HG02678 (cell line): Measurements from ENCODE around the gene BABAM2.

ENCODE experiments used
- ATAC-seq: cut with Tn5 transposase; IDR thresholded peaks from one replicate; pipeline ENCODE4 v1.9.1; 2021; ENCODE audit warnings: mild to moderate bottlenecking, moderate library complexity; ENCODE audit not compliant: unreplicated experiment

BABAM2 gene

DNA sequence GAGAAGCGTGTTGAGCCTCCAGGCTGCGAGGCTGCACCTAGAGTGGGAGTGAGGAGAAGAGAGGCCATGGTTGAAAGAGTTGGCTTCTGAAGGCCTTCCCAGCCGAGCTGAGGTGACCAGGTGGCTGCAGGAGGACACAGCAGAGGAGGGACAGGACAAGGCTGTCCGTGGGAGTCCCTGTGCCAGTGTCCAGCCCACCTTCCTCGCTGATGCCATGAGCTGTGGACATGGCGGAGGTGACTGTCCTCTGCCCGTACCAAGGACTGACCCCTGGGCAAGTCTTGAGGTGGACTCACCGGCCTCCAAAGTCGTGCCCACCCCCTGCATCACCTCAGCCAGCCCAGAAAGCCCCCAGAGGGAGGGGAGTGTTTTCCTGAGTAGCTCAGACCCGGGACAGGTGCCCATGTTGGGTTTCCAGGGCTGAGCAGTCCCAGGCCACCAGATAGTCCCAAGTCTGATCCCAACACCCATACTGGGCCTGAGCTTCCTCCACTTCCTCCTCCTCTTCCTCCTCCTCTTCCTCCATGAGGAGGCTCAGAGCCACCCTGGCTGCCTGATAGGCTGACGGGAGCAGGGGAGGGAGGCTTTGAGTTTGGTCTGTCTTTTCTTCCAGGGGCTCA, 459.1 kb downstream of the BABAM2 start:
- no peak for ATAC-seq

DNA sequence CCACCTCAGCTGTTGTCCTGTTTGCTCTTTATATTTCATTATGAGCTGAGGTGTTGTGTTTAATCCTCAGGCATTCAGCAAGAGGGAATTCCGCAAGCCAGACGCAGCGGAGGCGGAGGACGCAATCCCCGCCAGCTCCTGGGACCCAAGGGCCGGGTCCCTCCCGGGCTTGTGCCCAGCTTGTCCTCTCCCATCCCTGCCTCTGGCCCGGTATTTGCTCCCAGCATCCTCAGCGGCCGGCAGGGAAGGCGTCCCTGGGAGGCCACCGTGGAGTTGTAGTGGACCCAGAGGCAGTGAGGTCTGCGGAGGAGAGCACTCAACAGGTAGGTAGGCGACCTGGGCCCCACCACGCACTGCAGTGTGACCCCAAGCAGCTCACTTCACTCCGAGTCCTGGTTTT, 459.7 kb downstream of the BABAM2 start:
- ATAC-seq, result no peak

DNA sequence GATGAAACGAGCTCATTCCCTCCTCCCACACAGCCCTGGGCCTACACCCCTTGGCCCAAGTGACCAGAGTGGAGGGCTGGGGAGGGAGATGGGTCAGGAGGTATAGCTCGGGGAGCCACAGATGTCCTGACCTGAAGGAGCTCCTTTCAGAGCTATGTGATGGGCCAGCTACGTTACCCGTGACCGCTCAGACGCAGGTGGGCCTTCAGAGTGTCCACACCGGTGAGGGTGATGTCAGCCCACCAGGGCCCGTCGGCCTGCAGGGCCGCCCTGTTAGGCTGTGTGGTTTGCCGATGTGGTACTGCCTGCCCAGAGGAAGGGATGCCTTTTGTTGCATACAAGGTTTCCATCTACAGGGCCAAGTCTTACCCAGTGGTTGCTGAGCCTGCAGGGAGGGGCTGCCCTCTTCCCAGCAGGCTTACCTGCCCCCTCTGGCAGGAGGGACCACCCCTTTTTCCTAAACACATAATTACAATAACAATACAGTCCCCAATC, 460.3 kb downstream of the BABAM2 start:
- no peak for ATAC-seq

DNA sequence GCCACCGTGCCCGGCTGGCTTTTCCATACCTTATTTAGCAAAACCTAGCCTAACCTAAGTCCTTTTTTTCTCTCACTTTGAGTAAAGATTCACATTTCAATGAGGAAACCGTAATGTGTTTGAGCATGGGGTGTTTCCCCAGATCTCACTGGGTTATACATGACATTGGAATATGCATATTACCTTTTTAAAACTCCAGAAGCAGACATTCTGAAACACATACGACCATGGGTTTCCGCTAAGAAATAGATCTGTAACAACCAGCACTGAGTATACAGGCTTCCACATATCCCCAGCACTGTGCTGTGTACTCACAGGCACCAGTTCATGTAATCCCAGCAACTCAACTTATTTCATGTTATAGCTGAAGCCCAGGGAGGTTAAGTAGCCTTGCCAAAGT, 461.1 kb downstream of the BABAM2 start:
- no peak for ATAC-seq

DNA sequence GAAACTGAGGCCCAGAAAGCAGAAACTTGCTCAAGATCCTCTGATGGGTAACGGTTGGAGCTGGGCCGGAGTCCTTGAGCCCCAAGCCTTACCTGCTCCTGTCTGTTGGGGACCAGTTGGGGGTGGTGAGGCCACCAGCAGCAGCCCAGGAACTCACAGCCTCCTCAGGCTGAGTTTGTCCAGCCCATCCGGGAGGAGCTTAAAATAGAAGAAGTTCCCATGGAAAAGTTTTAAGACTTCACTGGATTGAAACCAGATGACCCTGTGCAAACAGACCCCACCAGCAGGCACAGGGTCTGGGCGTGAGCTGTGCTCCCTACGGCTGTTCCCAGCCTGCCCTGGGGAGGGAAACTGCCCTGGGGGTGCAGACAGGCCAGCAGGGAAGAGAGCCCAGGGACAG, 461.6 kb downstream of the BABAM2 start:
- ATAC-seq, result no peak

DNA sequence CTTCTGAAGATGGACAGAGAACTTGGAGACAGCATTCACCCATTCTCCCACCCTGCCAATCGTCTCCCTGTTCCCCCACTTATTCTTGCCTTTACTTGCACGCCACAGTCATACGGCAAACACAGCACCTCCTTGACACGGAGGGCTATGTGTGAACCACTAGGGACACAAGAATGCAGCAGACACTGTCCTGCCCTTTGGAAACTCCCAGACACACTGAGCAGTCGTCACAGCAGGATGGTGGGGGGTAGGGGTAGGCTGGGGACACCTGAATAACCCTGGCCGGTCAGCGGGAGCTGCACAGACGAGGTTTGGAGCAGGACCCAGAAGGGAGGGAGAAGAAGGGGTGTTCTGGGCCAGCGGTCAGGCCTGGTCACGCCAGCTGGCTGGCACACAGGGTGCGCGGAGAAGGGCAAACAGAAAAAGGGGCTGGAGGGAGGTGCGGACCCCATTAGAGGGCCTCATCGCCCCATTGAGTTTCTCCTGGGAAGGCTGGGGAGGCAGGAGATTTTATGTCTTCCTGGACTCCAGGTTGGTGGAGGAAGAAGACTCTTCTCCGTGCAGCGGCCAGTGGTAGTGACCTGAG, 462.2 kb downstream of the BABAM2 start:
- no peak for ATAC-seq

DNA sequence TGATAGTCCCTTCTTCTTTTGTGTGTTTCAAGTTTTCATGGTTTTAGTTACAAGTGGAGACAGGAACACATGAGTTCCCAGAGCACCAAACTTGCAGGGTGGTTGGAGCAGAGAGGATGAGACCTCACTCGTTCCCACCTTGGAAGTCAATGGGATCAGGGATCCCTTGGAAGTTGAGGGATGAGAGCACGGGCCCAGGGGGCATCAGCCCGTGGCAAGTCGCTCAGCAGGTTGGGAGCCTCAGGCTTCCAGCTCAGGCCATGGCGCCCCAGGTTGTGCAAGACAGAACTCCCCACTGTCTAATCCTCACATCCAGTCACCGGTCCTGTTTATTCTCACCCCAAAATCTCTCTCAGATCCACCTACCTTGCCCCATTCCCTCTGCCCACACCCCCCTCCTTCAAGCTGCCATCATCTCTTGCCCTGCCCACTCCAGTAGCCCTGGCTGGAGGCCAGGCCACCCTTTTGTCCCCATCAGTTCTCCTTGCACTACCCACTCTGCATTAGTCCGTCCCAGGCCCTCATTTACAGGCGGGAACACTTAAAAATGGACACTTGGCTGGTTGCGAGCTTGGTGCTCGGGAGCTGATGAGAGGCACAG, 464.5 kb downstream of the BABAM2 start:
- no peak for ATAC-seq

DNA sequence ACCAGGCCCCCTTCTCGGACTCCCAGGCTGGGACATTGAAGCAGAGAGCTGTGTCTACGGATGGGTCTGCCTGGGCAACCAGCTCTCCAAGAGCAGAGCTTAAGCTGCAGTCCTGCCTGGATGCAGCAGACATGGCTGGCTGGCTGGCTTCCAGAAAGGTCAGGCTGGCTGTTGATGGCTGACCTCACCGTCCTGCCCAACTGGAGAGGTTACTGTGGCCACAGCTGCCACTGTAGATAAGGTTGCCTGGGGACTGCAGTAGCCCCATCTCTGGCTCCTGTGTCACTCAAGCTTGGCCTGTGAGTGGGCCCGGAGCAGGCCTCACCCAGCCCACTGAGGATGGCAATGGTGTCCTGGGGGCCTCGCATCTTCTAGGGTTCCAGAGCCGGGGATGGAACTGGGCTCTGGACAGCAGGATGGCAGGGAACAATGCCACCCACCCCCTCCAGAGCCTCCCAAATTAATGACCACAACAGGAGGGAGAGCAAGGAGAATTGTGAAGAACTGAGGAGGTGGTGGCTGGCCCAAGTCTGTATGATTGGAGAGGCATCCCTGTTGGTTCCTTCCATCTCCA, 465.1 kb downstream of the BABAM2 start:
- no peak for ATAC-seq

DNA sequence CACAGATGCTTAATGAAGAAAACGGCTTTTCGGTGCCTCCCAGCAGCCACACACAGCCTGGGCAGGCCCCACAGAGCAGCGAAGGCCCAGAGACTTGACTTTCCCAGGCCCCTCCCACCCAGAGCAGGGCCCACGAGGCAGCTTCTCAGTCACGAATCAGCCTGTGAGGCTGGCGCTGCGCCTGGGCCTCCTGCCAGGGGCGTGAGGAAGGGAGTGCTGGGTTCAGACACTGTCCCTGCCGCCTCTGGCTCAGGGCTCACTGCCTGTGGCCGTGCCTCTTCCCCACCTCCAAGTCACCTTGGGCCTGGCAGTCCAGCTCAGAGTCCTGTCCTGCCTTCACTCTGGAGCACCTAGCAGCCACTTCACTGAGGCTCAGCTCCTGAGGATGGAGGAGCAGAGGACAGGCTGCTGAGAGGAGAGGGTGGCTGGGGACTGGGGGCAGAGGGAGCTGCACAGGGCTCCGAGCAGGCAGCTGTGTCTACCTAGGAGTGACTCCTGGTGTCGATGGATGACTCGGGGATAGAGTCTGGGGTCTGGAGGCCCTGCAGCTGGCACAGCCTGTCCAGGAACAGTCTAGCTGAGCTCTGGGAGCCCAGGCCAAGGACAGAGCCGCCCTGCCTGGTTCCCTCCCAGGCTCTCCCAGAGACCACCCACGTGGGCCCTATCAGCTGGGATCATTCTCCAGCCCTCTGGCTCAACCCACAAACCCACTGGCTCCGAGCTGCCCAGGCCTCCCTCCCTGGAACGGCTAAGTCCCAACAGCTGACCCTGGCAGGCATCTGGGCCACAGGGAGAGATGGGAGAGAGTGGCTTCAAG, 465.8 kb downstream of the BABAM2 start:
- no peak for ATAC-seq

DNA sequence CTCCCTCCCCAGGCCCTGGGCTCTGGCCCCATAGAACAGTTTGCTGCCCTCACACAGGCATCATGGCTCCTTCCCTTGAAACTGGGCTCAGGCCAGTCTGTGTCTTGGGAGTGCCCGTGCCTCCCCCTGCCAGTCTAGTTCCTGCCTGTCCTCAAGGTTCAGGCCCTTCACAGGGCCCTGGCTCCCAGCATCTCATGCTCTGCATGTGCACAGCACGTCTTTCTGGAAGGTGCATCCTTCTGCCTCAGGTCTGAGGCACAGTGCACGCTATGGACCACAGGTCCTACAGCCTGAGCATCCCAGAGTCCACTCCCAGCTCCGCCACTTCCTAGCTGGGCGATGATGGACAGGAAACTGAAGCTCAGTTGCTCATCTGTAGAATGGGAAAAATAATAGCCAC, 466.5 kb downstream of the BABAM2 start:
- no peak for ATAC-seq

DNA sequence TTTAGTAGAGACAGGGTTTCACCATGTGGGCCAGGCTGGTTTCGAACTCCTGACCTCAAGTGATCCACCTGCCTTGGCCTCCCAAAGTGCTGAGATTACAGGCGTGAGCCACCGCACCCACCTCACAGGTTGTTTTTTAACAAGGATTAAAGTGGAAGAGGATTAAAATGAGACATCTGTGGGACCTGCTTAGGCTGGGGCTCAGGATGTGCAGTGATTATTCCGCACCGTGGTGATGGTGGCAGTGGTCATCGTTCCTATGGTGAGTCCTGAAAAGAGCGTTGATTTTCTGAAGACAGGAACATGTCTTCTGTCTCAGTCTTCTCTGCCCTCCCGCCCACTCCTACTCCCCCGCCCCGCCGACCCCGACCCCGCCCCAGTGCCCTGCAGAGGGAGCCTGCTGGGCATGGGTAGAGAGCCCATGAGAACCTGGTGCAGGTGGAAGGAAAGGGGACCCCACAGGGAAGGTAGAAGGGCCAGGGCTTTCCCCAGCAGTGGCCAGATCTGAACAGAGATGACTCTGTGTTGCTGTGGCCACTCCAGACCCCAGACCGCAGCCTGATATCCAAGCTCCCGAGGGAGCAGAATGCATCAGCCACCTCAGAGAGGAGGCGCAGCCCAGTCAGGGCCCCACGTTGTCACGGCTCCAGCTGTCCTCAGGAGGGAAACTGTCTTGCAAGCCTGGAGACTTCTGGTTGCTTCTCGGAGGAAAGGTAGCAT, 467.6 kb downstream of the BABAM2 start:
- ATAC-seq, result no peak

DNA sequence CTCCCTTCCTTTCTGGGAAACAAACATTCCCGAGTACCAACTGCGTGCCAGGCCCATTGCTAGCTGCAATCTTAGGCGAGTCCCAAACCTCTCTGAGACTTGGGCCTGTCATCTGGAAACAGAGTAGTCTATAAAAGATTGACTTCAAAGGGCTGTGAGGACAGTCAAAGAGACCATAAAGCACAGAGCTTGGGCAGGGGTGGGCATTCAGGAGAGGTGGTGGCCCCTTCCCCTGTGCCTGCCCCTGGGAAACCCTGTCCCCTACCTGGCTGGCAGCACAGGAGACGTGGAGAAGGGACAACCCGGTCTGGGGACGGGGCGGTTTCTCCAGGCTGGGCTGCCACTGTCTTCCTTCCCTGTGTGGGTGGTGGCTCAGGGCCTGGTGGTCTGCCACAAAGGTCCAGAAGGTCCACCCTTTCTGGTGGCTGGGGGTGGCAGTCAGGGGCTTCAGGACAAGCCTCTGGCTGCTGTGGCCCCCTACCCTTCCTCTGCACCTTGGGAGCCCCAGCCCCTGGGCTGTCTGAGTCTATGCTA, 468.2 kb downstream of the BABAM2 start:
- ATAC-seq, result no peak

DNA sequence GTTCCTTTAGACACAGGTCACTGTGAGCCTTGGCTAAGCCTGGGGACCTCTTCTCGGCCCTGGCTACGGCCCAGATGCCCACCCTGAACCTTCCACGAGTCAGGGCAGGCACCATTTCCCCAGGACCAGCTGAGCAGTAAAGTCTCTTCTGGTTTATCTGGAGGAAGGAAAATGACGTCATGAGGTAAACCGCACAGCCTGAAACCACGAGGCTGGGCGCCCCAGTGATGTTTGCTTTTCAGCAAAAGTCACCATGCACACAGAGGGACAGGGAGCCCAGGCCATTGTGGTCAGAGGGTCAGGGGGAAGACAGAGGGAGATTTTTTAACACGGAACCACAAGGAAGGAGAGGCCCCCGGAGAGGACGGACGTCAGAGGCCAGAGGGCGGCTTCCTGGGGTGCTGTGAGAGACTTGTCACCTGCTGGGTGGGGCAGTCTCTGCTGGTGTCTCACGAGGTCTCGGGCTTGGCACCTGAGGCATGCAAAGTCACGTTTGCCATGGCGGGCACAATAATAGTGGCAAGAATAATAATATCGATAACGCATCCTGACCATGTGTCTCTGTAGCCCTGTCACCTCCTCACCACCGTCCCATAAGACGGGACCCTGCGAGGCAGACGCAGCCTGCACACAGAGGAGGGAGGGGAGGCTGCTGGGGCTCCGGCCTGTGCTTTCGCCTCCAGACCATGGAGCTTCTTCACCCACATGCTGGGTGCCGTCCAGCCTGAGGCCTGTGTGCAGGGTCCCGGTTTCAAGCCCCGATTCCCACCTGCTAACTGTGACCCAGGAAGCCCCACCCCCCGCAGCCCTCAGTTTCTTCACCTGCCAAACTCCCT, 468.9 kb downstream of the BABAM2 start:
- ATAC-seq, result peak; percentile 75

DNA sequence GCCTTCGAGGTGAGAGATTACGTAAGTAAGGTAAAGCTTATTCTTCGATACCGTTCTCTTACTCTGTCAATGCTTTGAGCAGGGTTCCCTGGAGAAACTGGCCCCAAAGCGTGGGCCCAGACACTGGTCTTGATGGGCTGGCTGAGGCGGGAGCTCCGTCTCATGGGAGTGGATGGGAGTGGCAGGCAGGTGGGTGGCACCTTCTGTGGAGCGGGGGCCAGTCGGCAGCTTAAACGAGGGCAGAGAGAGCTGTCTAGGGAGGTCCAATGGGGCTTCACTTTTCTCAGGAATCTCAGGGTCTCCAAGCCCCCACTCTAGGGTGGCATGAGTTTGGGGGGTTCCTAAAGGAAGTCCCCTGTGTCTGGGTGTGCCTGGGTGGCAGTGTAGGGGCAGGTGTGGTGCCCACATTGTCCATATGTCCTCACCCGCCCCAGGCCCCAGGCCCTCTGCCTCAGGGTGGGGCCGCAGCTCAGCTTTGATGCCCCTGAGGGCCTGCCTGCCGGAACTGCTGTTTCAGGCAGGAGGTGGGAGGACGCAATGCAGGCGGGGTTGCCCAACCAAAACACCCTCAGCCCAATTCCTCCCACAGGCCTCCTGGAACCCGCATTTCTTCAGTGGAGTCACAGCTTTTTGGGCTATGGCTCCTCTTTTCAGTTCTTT, 469.7 kb downstream of the BABAM2 start:
- no peak for ATAC-seq

DNA sequence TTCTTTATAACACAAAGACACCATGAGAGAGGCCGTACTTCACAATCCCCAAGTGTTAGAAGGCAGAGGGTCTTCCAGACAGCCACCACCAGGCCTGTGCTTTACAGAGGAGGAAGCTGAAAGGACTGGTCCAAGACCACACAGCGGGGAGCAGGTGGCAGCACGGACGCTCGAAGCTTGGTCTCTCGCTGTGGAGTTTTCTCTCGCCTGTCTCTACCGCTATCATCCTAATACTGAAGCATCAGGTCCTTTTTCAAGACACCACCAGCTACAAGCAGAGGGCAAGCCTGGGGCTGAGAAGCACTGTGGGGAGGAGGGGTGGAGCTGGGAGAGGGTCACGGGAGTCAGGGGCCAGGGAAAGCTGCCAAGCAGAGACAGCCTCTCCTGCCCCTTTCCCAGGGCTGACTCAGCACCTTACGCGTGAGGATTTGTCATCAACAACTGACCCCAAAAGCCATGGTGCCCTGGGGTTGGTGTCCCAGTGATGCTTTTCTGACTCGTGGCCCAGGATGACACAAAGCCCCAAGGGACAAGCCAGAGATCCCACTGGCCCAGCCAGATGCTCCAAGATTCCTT, 470.3 kb downstream of the BABAM2 start:
- no peak for ATAC-seq

DNA sequence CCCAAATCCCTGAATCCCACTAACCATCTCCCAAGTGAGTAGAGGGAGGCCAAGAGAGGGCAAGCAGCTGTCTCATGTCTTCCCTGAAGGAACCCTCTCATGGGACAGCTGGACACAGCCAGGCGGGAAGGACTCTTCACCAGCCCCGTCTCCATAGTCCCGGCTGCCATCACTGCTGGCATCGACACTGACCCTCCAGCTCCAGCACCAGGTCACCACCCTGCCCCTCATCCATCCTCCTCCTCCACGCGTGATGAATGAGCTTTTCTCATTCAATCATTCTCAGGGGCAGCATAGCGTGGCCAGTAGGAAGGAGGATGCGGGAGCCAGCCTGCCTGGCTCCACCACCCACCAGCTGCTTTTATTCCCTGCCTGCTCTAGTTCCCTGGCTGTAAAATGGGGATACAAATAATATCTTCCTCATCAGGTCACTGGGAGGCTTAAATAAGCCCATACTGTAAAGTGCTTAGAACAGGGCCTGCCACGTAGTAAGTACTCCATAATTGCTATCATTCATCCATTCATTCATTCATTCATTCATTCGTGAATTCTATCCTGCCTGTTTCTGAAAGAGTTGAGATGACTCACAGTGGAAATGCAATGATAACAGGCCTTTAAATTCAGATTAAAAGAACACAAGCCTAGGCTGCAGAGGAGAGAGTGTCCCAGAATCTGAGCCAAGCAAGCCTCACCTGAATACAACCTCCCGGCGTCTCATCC, 471.6 kb downstream of the BABAM2 start:
- ATAC-seq, result no peak

DNA sequence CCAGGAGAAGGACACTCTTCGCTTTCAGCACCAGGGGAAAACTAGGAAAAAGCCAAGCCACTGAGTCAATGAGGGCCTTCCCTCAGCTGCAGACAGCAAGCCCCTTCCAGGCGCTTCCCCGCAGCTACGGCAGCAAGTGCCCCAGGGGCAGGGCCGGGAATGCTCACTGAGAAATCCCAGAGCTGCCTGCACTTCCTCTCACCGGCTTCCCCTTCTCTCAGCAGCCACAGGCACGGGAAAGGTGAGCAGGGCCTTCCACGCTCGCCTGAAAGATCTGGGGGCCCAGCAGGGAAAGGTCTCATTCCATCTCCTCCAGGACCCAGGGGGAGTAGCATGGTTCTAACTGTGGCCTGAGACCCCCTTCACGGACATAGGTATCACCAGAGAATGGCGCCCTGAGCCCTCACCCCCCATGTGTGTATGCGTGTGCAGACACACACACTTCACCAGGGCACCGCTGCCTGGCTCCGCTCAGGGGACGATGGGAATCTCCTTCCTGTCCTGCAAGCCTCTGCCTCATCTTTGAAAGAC, 472.5 kb downstream of the BABAM2 start:
- ATAC-seq, result no peak
